Measurements from ENCODE around the gene COCH. TPM values are rescaled to one million over a fixed set of nuclear protein-coding genes. Genes with fewer than 3 reads are reported as not detected.

Gene COCH
- total and polyA plus RNA-seq, 2 donors (not counting 1 experiment from before 2014, with no cell fraction given): 24.5 to 25.7 TPM

GRCh38 chr14:30838351-30838750 is 36.0 kb upstream of the COCH start:
- H3K4me3 Mint-ChIP-seq: no peak overlapping the region
- CTCF ChIA-PET: no interaction called here
- H3K9me3 Mint-ChIP-seq (ENCODE audit: insufficient read depth): peaks cover 8% of the 10 kb centered on the region

More at GRCh38 chr14:30838351-30838750, 36.0 kb upstream of the COCH start:
- Histone ChIP-seq H3K4me2 (replicated peaks; ENCODE audit: low read depth, low read length, poor library complexity, severe bottlenecking) (no peak overlapping the region), H2AFZ (ENCODE audit: insufficient read depth, low read depth, low read length, poor library complexity, severe bottlenecking) (no peak overlapping the region), H3K4me1 (ENCODE audit: control insufficient read depth in 2 of 2, insufficient read depth in 2 of 2, low read length in 2 of 2) (no peaks in the 10 kb centered on the region), H3K9me3 (ENCODE audit: control extremely low read depth in 1 of 3, control insufficient read depth in 2 of 3, insufficient read depth in 1 of 3, low read length in 2 of 3) (peaks cover 0 to 9% (median 8%) of the 10 kb centered on the region in 3 donors), H4K20me1 (ENCODE audit: control insufficient read depth, insufficient read depth, low read length, poor library complexity, severe bottlenecking) (no peaks in the 10 kb centered on the region), H3K27ac (ENCODE audit: low read length in 2 of 2) (no peak overlapping the region), H3K79me2 (ENCODE audit: control insufficient read depth, insufficient read depth, low read length) (no peaks in the 10 kb centered on the region), H3K9ac (ENCODE audit: low read length) (no peak overlapping the region), H3K27me3 (replicated peaks in 1 of 4; ENCODE audit: control extremely low read depth in 1 of 4, control insufficient read depth in 3 of 4, insufficient read depth in 4 of 4, low read length in 3 of 4) (no peaks in the 10 kb centered on the region), H3K4me3 (ENCODE audit: control extremely low read depth in 1 of 5, extremely low read depth in 1 of 5, insufficient read depth in 1 of 5, low read depth in 2 of 5, low read length in 4 of 5) (no peak overlapping the region), H3K36me3 (replicated peaks in 1 of 2; ENCODE audit: control extremely low read depth in 1 of 2, control insufficient read depth in 1 of 2, extremely low read depth in 1 of 2, insufficient read depth in 2 of 2, low read length in 1 of 2) (no peaks in the 10 kb centered on the region)
- peaks cover 10% of the 10 kb centered on the region for H3K27me3 Mint-ChIP-seq
- H3K27ac Mint-ChIP-seq: no peak overlapping the region
- WGBS (ENCODE audit: insufficient coverage): no CpG with 5 or more reads among the region's 2 CpGs
- H3K4me1 Mint-ChIP-seq: no peaks in the 10 kb centered on the region
- ATAC-seq (ENCODE audit: low read depth) (no peak), DNase-seq (no peak)
- TF ChIP-seq EZH2 (IDR thresholded peaks at IDR 0.05; ENCODE audit: borderline replicate concordance, insufficient read depth, low read depth, low read length, poor library complexity, severe bottlenecking) (no peak), CTCF (IDR thresholded peaks at IDR 0.05) (no peak)
- intact Hi-C loops (cut with micrococcal nuclease): no loop called here
- POLR2A ChIA-PET: no interaction called here
